Tibial artery (tissue), 4 donors: Measurements from ENCODE around the gene NTRK2.

Source experiments
- DNase-seq, 2 donors: peaks; one replicate each; pipeline ENCODE4 v3.0.0-alpha.2; 2019
- H3K27ac ChIP-seq, 2 donors: fragments of 200-600 bp; sonication (generic) in 1 of 2; 1 replicate in 1 of 2; 2 replicates in 1 of 2; pipeline ENCODE4 v1.5.1; 2018 to 2019; ENCODE audit warnings: mild to moderate bottlenecking in 1 of 2
- H3K27me3 ChIP-seq, 2 donors: fragments of 200-600 bp; sonication (generic) in 1 of 2; one replicate each; pipeline versions ENCODE4 v1.5.1 to v1.6.0; 2016 to 2019
- H3K36me3 ChIP-seq, 3 donors: fragments of 200-600 bp; sonication (generic) in 2 of 3; one replicate each; pipeline ENCODE4 v1.5.1; 2016 to 2019; ENCODE audit warnings: mild to moderate bottlenecking in 2 of 3
- H3K4me1 ChIP-seq, 4 donors: fragments of 200-600 bp; sonication (generic) in 2 of 4; 1 replicate in 3 of 4; 2 replicates in 1 of 4; pipeline ENCODE4 v1.5.1; 2016 to 2019
- H3K4me3 ChIP-seq, 2 donors: fragments of 200-600 bp; sonication (generic) in 1 of 2; 1 replicate in 1 of 2; 2 replicates in 1 of 2; pipeline ENCODE4 v1.5.1; 2018 to 2019; ENCODE audit warnings: mild to moderate bottlenecking in 2 of 2
- H3K9me3 ChIP-seq, 3 donors: fragments of 200-600 bp; sonication (generic) in 1 of 3; one replicate each; pipeline ENCODE4 v1.5.1; 2016 to 2019
- intact Hi-C: fragments of 100-400 bp; cut with DNase I; formaldehyde crosslinking; loops from one replicate; pipeline ENCODE4 v1.15.0; 2023; ENCODE audit warnings: low total_unique reads
- TF ChIP-seq, protein P1 (sequence below), 2 experiments: fragments of 200-600 bp in 1 of 2; fragments of 450-650 bp in 1 of 2; IDR thresholded peaks; one replicate each; pipeline ENCODE4 v1.5.1; 2017 to 2019; ENCODE audit warnings: antibody characterized with exemption in 2 of 2, mild to moderate bottlenecking in 1 of 2, moderate library complexity in 1 of 2

The NTRK2 gene

DNA sequence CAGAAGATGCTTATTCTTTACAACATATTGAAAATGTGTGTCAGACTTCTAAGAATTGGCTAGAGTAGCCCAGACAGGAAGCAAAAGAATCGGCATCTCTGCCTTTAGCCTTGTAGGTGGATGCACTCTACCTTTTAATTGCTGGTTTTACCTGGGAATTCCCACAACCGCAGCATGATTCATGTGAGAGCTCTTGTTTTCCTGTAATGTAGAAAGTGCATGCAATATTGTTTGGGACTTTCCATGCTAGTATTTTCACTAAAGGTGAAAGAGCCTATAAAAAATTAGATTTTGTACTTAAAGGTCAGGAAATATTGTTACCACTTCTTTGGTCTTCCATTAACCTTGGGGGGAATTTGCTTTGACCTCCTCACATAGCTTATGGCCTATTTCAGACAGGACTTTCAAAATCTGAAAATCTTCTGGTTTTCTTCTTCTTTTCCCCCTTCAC, 89.8 kb downstream of the NTRK2 start:
- no peak for DNase-seq
- Histone ChIP-seq H3K4me3 (no peak overlapping the region), H3K27me3 (no peaks in the 10 kb centered on the region), H3K4me1 (peaks cover 0 to 30% (median 24%) of the 10 kb centered on the region in 4 donors), H3K27ac (no peak overlapping the region), H3K36me3 (no peaks in the 10 kb centered on the region), H3K9me3 (no peaks in the 10 kb centered on the region)
- TF ChIP-seq, protein P1, sequence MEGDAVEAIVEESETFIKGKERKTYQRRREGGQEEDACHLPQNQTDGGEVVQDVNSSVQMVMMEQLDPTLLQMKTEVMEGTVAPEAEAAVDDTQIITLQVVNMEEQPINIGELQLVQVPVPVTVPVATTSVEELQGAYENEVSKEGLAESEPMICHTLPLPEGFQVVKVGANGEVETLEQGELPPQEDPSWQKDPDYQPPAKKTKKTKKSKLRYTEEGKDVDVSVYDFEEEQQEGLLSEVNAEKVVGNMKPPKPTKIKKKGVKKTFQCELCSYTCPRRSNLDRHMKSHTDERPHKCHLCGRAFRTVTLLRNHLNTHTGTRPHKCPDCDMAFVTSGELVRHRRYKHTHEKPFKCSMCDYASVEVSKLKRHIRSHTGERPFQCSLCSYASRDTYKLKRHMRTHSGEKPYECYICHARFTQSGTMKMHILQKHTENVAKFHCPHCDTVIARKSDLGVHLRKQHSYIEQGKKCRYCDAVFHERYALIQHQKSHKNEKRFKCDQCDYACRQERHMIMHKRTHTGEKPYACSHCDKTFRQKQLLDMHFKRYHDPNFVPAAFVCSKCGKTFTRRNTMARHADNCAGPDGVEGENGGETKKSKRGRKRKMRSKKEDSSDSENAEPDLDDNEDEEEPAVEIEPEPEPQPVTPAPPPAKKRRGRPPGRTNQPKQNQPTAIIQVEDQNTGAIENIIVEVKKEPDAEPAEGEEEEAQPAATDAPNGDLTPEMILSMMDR (IDR thresholded peaks at IDR 0.05), result no peak
- intact Hi-C loops, result no loop called here

DNA sequence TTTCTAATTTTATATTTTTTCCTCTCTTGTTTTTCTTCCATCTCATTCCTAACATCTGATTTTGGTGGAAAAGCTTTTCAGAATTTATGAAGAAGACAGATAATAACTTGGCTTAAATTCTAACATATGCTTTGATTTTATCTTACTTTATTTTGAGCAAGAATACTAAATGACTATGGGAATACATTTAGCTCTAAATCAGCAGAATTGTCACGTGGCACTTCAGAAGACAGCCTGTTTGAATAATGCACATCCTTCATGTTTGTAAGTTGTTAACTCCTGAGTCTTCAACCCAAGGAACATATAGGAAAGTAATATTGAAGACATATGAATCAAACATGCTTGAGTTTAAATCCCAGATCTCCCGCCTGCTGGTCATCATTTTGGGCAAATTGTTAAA, 90.3 kb downstream of the NTRK2 start:
- no peak for DNase-seq
- TF ChIP-seq, protein P1 (IDR thresholded peaks at IDR 0.05), result no peak
- Histone ChIP-seq H3K36me3 (no peaks in the 10 kb centered on the region), H3K27ac (no peak overlapping the region), H3K4me3 (no peak overlapping the region), H3K4me1 (peaks cover 0 to 26% (median 19%) of the 10 kb centered on the region in 4 donors), H3K9me3 (no peaks in the 10 kb centered on the region), H3K27me3 (no peaks in the 10 kb centered on the region)
- intact Hi-C loops, result no loop called here

DNA sequence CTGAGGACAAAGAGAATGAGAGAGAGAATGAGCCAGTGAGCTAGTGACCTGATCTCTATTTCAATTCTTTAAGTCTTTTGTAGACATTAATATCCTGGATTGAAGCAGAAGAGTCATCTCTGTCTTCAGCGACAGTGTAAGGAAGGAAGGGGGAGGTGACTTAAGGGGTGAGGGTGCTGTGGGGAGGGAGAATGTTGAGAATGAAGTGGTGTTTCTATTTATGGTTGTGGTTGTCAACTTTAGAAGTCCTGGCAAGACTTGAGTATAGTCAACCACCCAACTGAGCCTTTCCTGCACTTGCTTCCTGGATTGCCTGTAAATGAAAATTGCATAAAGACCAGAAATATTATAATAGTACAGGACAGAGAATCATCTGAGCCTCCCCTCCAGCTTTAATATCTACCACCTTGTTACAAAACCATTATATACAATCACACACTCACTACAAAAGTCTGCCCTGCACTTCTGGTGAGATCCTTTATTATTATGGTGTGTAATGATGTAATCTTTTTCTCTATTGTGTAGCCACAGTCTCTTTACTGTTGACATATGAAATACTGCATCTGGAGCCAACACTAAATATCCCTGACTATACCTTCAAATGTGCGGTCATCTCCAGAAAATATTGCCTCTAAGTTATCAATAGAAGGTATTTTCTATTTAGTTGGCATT, 91.7 kb downstream of the NTRK2 start:
- TF ChIP-seq, protein P1 (IDR thresholded peaks at IDR 0.05), result no peak
- peaks cover 0 to 12% (median 9%) of the 10 kb centered on the region in 4 donors for H3K4me1 ChIP-seq
- H3K4me3 ChIP-seq, result no peak overlapping the region
- no peaks in the 10 kb centered on the region for H3K36me3 ChIP-seq
- H3K27me3 ChIP-seq, result no peaks in the 10 kb centered on the region
- intact Hi-C loops, result no loop called here
- H3K27ac ChIP-seq, result no peak overlapping the region
- H3K9me3 ChIP-seq, result no peaks in the 10 kb centered on the region
- no peak for DNase-seq

DNA sequence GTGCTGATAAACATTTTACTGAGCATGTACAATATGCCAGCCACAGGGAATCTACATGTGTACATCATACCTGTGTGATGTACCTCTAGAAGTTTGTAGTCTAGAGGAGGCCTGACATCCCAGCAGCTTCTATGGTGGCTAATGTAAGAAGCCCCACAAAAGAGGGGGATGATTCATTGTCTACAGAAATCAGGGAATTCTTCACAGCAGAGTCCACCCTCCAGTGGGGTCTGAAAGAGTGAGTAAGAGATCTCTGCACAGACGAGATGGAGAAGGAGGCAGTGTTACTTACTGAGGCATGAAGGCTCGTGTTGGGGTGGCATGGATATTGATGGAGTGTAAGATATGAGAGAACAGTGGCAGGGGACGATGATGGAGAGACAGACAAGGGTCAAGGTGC, 103.0 kb downstream of the NTRK2 start:
- DNase-seq, result no peak
- H3K27ac ChIP-seq, result no peak overlapping the region
- H3K36me3 ChIP-seq, result no peaks in the 10 kb centered on the region
- TF ChIP-seq, protein P1 (IDR thresholded peaks at IDR 0.05), result no peak
- intact Hi-C loops, result no loop called here
- no peak overlapping the region for H3K4me3 ChIP-seq
- H3K4me1 ChIP-seq, result peaks cover 0 to 27% (median 7%) of the 10 kb centered on the region in 4 donors
- no peaks in the 10 kb centered on the region for H3K9me3 ChIP-seq
- no peaks in the 10 kb centered on the region for H3K27me3 ChIP-seq

DNA sequence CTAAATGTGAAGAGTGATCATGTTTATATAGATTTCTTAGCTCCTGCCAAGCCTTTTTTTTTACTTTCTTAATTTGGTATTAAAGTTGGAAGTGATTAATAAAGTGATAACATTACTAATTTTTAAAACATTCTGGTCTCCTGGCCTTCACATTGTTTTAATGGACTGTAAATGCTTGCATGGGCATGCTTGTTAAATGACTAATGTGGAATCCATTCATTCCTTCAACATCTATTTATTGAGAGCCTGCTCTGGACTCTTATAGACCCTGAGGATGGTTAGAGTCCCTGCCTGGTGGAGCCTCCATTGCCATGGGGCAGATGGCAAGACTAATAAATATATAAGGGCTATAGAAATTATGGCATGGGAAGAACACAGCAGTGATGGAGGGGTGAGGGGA, 103.5 kb downstream of the NTRK2 start:
- no peak overlapping the region for H3K27ac ChIP-seq
- H3K36me3 ChIP-seq, result no peaks in the 10 kb centered on the region
- no peaks in the 10 kb centered on the region for H3K27me3 ChIP-seq
- intact Hi-C loops, result no loop called here
- peaks cover 0 to 27% (median 7%) of the 10 kb centered on the region in 4 donors for H3K4me1 ChIP-seq
- no peak for DNase-seq
- no peak overlapping the region for H3K4me3 ChIP-seq
- TF ChIP-seq, protein P1 (IDR thresholded peaks at IDR 0.05), result no peak
- H3K9me3 ChIP-seq, result no peaks in the 10 kb centered on the region
